Heart right ventricle (tissue), 16 donors: ENCODE data around the gene MARCOL. TPM values are rescaled to one million over a fixed set of nuclear protein-coding genes. Genes with fewer than 3 reads are reported as not detected.

Source experiments
- ATAC-seq, 8 donors: fragments of 200-7000 bp; cut with Tn5 transposase; one replicate each; pipeline ENCODE4 v1.9.1; 2020; ENCODE audit warnings: mild to moderate bottlenecking in 8 of 8, moderate library complexity in 8 of 8, moderate number of reproducible peaks in 1 of 8
- DNase-seq, 2 donors: peaks; one replicate each; pipeline ENCODE4 v3.0.0-alpha.2; 2020
- H3K27ac ChIP-seq, 10 donors: fragments of 200-600 bp; sonication (generic) in 2 of 10; one replicate each; pipeline versions ENCODE4 v1.5.0 to v1.8.0; 2020 to 2022; ENCODE audit warnings: mild to moderate bottlenecking in 3 of 10
- H3K27me3 ChIP-seq, 7 donors: fragments of 200-600 bp; one replicate each; pipeline ENCODE4 v1.8.0; 2021 to 2022; ENCODE audit warnings: mild to moderate bottlenecking in 2 of 7
- H3K36me3 ChIP-seq, 9 donors: fragments of 200-600 bp; sonication (generic) in 1 of 9; one replicate each; pipeline versions ENCODE4 v1.5.0 to v1.8.0; 2020 to 2022; ENCODE audit warnings: mild to moderate bottlenecking in 2 of 9
- H3K4me1 ChIP-seq, 9 donors: fragments of 200-600 bp; sonication (generic) in 1 of 9; one replicate each; pipeline versions ENCODE4 v1.5.0 to v1.8.0; 2020 to 2022; ENCODE audit warnings: mild to moderate bottlenecking in 4 of 9
- H3K4me3 ChIP-seq, 10 donors: fragments of 200-600 bp; sonication (generic) in 2 of 10; one replicate each; pipeline versions ENCODE4 v1.5.0 to v1.8.0; 2020 to 2022; ENCODE audit warnings: mild to moderate bottlenecking in 7 of 10, moderate library complexity in 2 of 10
- H3K9me3 ChIP-seq, 11 donors: fragments of 200-600 bp in 10 of 11; sonication (generic) in 2 of 11; one replicate each; pipeline versions ENCODE4 v1.5.0 to v1.8.0; 2013 to 2022; ENCODE audit warnings: mild to moderate bottlenecking in 2 of 11, control low read depth in 1 of 11, moderate library complexity in 1 of 11
- WGBS, 2 donors: extraction: QIAGEN DNeasy Blood & Tissue Kit; methylation state at CpG; one replicate each; pipeline ENCODE4 v1.1.7; 2013; ENCODE audit warnings: inconsistent platforms in 1 of 2; 5-methylcytosine and 5-hydroxymethylcytosine counted together
- intact Hi-C, 10 donors: fragments of 100-400 bp; cut with DNase I; formaldehyde crosslinking; loops; one replicate each; pipeline versions ENCODE4 v1.11.1 to v1.14.2; 2022
- polyA plus RNA-seq, 2 donors: library from polyadenylated mRNA; stranded (reverse); fragments of 200-250 nt; gene quantifications; one replicate each; pipeline ENCODE4 v1.2.3, GENCODE V29; 2013
- total RNA-seq, 10 donors: library from RNA; stranded (reverse); fragmentation: NEBNext Ultra II Directional in 3 of 10; extraction: Animal tissue kit (Norgen Biotek cat#: 25700) in 3 of 10; gene quantifications; one replicate each; pipeline versions ENCODE4 v1.2.1 to v1.2.4, GENCODE V29; 2021 to 2023
- TF ChIP-seq, protein P1 (sequence below), 9 donors: fragments of 200-600 bp; sonication (generic) in 2 of 9; IDR thresholded peaks; one replicate each; pipeline versions ENCODE4 v1.5.0 to v1.8.0; 2021 to 2022; ENCODE audit warnings: antibody characterized with exemption in 9 of 9, mild to moderate bottlenecking in 5 of 9, moderate library complexity in 1 of 9
- donor health status: Arrhythmogenic right ventricular cardiomyopathy.
- donor health status: ischemic (EF 13 %, LVEDD 7.1; RV severe dilation, severe dysfunction).
- donor health status: healthy with polysubstance abuse.
- donor health status: DM: no; HTN: yes; CAD: no.
- donor health status: DM: no; HTN: no; CAD: no.
- donor health status: ischemic (EF 25% LVEDD 6.9; RV normal size, moderate dysfunction).
- donor health status: ischemic (EF 25% LVEDD 5.7; RV mildly dilated, moderate dysfunction).
- donor health status: healthy.
- donor health status: DM: yes; HTN: yes; CAD: no.
- donor health status: Ischemic cardiomyopathy.
- donor health status: ischemic (EF 35%, LVEDD 5.7; RV mildly dilated, moderate dysfunction).
- donor health status: nonischemic (EF 11% LVEDD 7.7; RV severe dilation, severe dysfunction).
- donor health status: DM: yes; HTN: yes; CAD: no.
- donor health status: PGD.
- donor health status: ischemic (EF 29% LVEDD 5.4; RV normal size, mild dysfunction).
- donor health status: nonischemic (EF 23%, LVEDD 6.1; RV moderate dilation, normal function).

Gene MARCOL
- total and polyA plus RNA-seq, 12 donors = not detected

- H3K9me3 ChIP-seq = no peaks in the 10 kb centered on the region
- H3K4me1 ChIP-seq = peaks cover 0 to 25% (median 0%) of the 10 kb centered on the region in 9 donors
- peak overlapping the region in 1 of 10 donors; percentile 22 for H3K27ac ChIP-seq
- intact Hi-C loops = no loop called here
- no peaks in the 10 kb centered on the region for H3K27me3 ChIP-seq
- TF ChIP-seq, protein P1, sequence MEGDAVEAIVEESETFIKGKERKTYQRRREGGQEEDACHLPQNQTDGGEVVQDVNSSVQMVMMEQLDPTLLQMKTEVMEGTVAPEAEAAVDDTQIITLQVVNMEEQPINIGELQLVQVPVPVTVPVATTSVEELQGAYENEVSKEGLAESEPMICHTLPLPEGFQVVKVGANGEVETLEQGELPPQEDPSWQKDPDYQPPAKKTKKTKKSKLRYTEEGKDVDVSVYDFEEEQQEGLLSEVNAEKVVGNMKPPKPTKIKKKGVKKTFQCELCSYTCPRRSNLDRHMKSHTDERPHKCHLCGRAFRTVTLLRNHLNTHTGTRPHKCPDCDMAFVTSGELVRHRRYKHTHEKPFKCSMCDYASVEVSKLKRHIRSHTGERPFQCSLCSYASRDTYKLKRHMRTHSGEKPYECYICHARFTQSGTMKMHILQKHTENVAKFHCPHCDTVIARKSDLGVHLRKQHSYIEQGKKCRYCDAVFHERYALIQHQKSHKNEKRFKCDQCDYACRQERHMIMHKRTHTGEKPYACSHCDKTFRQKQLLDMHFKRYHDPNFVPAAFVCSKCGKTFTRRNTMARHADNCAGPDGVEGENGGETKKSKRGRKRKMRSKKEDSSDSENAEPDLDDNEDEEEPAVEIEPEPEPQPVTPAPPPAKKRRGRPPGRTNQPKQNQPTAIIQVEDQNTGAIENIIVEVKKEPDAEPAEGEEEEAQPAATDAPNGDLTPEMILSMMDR (IDR thresholded peaks at IDR 0.05) = no peak
- DNase-seq (no peak), ATAC-seq (no peak)
- H3K36me3 ChIP-seq = no peaks in the 10 kb centered on the region
- H3K4me3 ChIP-seq = no peak overlapping the region
Observed at GRCh38 chr5:148208226-148208625, 30.1 kb upstream of the MARCOL start.

DNA sequence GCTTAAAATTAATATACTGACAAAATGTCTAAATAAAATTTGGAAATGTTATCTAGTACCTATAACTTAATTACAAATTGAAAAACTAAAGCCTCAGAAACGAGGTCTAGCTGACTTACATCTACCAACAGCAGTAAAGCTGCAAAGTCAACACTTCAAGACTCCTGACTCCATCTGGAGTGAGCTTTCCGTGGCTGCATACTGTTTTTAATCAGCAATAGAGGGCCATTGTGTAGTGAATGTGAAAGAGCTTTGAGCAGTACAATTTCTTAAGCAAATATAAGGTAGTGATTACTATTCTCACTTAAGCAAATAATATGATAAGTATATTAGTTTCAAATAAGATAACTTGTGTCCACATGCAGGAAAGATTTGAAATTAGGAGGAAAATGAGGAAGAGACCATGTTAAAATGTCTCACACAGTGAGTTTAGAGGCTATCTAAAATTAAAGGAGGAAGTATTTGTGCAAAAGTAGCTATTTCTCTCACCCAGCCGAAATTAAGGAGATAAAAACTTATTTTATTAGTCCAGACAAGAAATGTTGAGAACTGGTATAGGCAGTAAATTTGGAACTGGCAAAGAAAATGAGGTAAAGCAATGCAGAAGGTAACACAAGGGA lies 29.1 kb upstream of the MARCOL start:
- WGBS, 2 donors = 63 to 67% methylated on average over 3 of the region's 3 CpGs
- no peaks in the 10 kb centered on the region for H3K9me3 ChIP-seq
- no peaks in the 10 kb centered on the region for H3K27me3 ChIP-seq
- ATAC-seq = no peak
- no peak for DNase-seq
- H3K4me3 ChIP-seq = no peak overlapping the region
- peak overlapping the region in 1 of 10 donors; percentile 22 for H3K27ac ChIP-seq
- intact Hi-C loops = no loop called here
- TF ChIP-seq, protein P1 (IDR thresholded peaks at IDR 0.05) = no peak
- peaks cover 0 to 25% (median 0%) of the 10 kb centered on the region in 9 donors for H3K4me1 ChIP-seq
- H3K36me3 ChIP-seq = no peaks in the 10 kb centered on the region

DNA sequence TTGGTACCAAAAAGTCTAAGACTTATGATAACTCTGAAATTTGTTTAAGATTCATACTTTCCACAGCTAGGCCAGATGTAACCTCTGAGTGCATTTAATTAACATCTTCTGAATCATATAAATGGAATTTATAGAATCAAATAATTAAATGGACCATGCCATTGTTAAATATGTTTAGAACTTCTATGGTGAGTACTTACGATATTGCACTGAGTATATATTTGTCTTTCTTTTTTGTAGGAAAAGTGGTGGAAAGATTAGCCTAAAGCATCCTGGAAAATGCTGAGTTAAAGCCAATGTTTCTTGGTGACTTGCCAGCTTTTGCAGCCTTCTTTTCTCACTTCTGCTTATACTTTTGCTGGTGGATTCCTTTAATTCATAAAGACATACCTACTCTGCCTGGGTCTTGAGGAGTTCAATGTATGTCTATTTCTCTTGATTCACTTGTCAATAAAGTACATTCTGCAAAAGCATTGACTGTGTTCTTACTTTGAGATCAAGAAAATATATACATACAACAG lies 23.6 kb upstream of the MARCOL start:
- intact Hi-C loops = loop anchor here in 1 of 10 donors (5.0 kb wide), 1 partner anchor 322 kb away; no protein-coding TSS in a partner anchor
- no peaks in the 10 kb centered on the region for H3K27me3 ChIP-seq
- WGBS, 2 donors = 68 to 69% methylated on average over 1 of the region's 1 CpG
- H3K36me3 ChIP-seq = no peaks in the 10 kb centered on the region
- TF ChIP-seq, protein P1 (IDR thresholded peaks at IDR 0.05) = no peak
- no peak overlapping the region for H3K4me3 ChIP-seq
- H3K4me1 ChIP-seq = no peaks in the 10 kb centered on the region
- H3K9me3 ChIP-seq = peaks cover 0 to 6% (median 0%) of the 10 kb centered on the region in 11 donors
- ATAC-seq = no peak
- no peak for DNase-seq
- H3K27ac ChIP-seq = no peak overlapping the region

DNA sequence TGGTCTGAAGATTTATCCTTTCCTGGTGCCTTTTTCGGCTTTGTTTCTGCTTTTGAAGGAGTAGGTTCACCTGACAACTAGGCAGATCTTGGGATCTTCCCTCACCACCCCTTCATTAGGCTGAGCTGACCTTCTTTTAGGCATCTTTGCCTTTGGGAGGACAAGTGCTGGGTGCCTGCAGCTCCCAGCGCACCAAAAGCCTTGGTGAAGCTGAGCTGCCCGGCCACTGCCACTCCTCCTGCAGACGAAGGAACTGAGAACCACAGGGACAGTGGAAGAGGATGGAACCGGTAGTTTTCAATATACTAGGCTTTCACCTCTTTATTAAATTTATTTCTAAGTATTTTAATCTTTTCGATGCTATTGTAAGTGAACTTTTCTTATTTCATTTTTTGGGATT lies 16.8 kb upstream of the MARCOL start:
- Histone ChIP-seq H3K27me3 (no peaks in the 10 kb centered on the region), H3K9me3 (peaks cover 0 to 6% (median 0%) of the 10 kb centered on the region in 11 donors), H3K4me3 (no peak overlapping the region), H3K36me3 (no peaks in the 10 kb centered on the region), H3K4me1 (no peaks in the 10 kb centered on the region), H3K27ac (no peak overlapping the region)
- WGBS, 2 donors = 81 to 84% methylated on average over 6 of the region's 6 CpGs
- DNase-seq = no peak
- intact Hi-C loops = no loop called here
- TF ChIP-seq, protein P1 (IDR thresholded peaks at IDR 0.05) = no peak
- ATAC-seq = no peak
